NB4 (cell line): ENCODE results near the gene PPARA.

ENCODE experiments used
- MYC ChIP-seq: IDR thresholded peaks from 2 replicates; pipeline ENCODE4 v1.6.1; 2011; ENCODE audit warnings: low read depth, low read length
- POLR2A ChIP-seq: IDR thresholded peaks from 2 replicates; pipeline ENCODE4 v1.6.1; 2011; ENCODE audit warnings: mild to moderate bottlenecking; ENCODE audit not compliant: insufficient read length; ENCODE audit errors: extremely low read depth
- TF ChIP-seq, protein P1 (sequence below): IDR thresholded peaks from one replicate; pipeline ENCODE4 v1.5.1; 2012; ENCODE audit warnings: low read depth, low read length
- TF ChIP-seq, protein P2 (sequence below): IDR thresholded peaks from 2 replicates; pipeline ENCODE4 v1.6.1; 2011; ENCODE audit warnings: low read depth, low read length

DNA sequence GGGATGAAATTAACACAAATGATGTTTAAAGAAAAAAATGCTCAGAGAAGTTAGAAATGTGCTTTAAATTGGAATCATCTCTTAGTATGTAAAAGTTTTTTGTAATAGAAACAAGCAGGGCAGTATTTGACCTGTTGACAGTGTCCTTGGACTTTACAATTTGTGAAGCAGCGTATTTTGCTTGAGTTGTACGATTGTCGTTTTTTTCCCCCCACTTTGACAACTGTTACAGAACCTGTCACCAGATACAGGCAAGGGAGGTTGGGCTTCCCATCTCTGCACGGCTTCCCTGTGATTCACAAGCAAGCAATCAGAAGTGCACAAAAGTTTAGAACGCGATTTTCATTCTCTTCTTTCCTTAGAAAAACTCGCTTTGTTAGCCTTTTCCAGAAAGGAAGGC, 8.9 kb downstream of the PPARA start:
- TF ChIP-seq POLR2A (no peak), MYC (no peak)
- TF ChIP-seq, protein P1, sequence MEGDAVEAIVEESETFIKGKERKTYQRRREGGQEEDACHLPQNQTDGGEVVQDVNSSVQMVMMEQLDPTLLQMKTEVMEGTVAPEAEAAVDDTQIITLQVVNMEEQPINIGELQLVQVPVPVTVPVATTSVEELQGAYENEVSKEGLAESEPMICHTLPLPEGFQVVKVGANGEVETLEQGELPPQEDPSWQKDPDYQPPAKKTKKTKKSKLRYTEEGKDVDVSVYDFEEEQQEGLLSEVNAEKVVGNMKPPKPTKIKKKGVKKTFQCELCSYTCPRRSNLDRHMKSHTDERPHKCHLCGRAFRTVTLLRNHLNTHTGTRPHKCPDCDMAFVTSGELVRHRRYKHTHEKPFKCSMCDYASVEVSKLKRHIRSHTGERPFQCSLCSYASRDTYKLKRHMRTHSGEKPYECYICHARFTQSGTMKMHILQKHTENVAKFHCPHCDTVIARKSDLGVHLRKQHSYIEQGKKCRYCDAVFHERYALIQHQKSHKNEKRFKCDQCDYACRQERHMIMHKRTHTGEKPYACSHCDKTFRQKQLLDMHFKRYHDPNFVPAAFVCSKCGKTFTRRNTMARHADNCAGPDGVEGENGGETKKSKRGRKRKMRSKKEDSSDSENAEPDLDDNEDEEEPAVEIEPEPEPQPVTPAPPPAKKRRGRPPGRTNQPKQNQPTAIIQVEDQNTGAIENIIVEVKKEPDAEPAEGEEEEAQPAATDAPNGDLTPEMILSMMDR: no peak
- TF ChIP-seq, protein P2, sequence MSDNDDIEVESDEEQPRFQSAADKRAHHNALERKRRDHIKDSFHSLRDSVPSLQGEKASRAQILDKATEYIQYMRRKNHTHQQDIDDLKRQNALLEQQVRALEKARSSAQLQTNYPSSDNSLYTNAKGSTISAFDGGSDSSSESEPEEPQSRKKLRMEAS: no peak
